Tibial artery (tissue), 4 donors: ENCODE measurements around the gene FHOD3.

Experiments used
- DNase-seq, 2 donors: peaks; one replicate each; pipeline ENCODE4 v3.0.0-alpha.2; 2019
- H3K27ac ChIP-seq, 2 donors: fragments of 200-600 bp; sonication (generic) in 1 of 2; 1 replicate in 1 of 2; 2 replicates in 1 of 2; pipeline ENCODE4 v1.5.1; 2018 to 2019; ENCODE audit warnings: mild to moderate bottlenecking in 1 of 2
- H3K27me3 ChIP-seq, 2 donors: fragments of 200-600 bp; sonication (generic) in 1 of 2; one replicate each; pipeline versions ENCODE4 v1.5.1 to v1.6.0; 2016 to 2019
- H3K36me3 ChIP-seq, 3 donors: fragments of 200-600 bp; sonication (generic) in 2 of 3; one replicate each; pipeline ENCODE4 v1.5.1; 2016 to 2019; ENCODE audit warnings: mild to moderate bottlenecking in 2 of 3
- H3K4me1 ChIP-seq, 4 donors: fragments of 200-600 bp; sonication (generic) in 2 of 4; 1 replicate in 3 of 4; 2 replicates in 1 of 4; pipeline ENCODE4 v1.5.1; 2016 to 2019
- H3K4me3 ChIP-seq, 2 donors: fragments of 200-600 bp; sonication (generic) in 1 of 2; 1 replicate in 1 of 2; 2 replicates in 1 of 2; pipeline ENCODE4 v1.5.1; 2018 to 2019; ENCODE audit warnings: mild to moderate bottlenecking in 2 of 2
- H3K9me3 ChIP-seq, 3 donors: fragments of 200-600 bp; sonication (generic) in 1 of 3; one replicate each; pipeline ENCODE4 v1.5.1; 2016 to 2019
- intact Hi-C: fragments of 100-400 bp; cut with DNase I; formaldehyde crosslinking; loops from one replicate; pipeline ENCODE4 v1.15.0; 2023; ENCODE audit warnings: low total_unique reads
- TF ChIP-seq, protein P1 (sequence below), 2 experiments: fragments of 200-600 bp in 1 of 2; fragments of 450-650 bp in 1 of 2; IDR thresholded peaks; one replicate each; pipeline ENCODE4 v1.5.1; 2017 to 2019; ENCODE audit warnings: antibody characterized with exemption in 2 of 2, mild to moderate bottlenecking in 1 of 2, moderate library complexity in 1 of 2

FHOD3 gene

GRCh38 chr18:36602071-36602470, 304.6 kb downstream of the FHOD3 start:
- peaks cover 0 to 6% (median 0%) of the 10 kb centered on the region in 4 donors for H3K4me1 ChIP-seq
- H3K4me3 ChIP-seq, result no peak overlapping the region
- intact Hi-C loops, result no loop called here
- DNase-seq, result no peak
- TF ChIP-seq, protein P1, sequence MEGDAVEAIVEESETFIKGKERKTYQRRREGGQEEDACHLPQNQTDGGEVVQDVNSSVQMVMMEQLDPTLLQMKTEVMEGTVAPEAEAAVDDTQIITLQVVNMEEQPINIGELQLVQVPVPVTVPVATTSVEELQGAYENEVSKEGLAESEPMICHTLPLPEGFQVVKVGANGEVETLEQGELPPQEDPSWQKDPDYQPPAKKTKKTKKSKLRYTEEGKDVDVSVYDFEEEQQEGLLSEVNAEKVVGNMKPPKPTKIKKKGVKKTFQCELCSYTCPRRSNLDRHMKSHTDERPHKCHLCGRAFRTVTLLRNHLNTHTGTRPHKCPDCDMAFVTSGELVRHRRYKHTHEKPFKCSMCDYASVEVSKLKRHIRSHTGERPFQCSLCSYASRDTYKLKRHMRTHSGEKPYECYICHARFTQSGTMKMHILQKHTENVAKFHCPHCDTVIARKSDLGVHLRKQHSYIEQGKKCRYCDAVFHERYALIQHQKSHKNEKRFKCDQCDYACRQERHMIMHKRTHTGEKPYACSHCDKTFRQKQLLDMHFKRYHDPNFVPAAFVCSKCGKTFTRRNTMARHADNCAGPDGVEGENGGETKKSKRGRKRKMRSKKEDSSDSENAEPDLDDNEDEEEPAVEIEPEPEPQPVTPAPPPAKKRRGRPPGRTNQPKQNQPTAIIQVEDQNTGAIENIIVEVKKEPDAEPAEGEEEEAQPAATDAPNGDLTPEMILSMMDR (IDR thresholded peaks at IDR 0.05), result no peak
- H3K27me3 ChIP-seq, result no peaks in the 10 kb centered on the region
- no peaks in the 10 kb centered on the region for H3K9me3 ChIP-seq
- H3K27ac ChIP-seq, result no peak overlapping the region
- H3K36me3 ChIP-seq, result peaks cover 0 to 11% (median 11%) of the 10 kb centered on the region in 3 donors

DNA sequence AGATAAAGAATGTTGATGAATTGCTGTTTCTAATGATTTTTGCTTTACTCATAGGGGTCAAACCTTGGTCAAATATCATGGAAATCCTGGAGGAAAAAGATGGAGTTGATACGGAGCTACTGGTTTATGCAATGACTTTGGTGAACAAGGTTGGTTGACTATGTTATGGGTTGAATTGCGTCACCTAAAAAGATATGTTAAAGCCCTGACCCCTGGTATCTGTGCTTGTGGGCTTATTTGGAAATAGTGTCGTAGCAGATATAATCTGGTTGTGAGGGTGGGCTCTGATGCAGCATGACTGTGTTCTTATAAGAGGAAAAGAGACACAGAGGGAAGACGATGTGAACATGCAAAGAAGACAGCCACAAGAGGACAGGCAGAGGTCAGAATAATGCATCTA, 305.1 kb downstream of the FHOD3 start:
- H3K27me3 ChIP-seq, result no peaks in the 10 kb centered on the region
- no peak overlapping the region for H3K27ac ChIP-seq

DNA sequence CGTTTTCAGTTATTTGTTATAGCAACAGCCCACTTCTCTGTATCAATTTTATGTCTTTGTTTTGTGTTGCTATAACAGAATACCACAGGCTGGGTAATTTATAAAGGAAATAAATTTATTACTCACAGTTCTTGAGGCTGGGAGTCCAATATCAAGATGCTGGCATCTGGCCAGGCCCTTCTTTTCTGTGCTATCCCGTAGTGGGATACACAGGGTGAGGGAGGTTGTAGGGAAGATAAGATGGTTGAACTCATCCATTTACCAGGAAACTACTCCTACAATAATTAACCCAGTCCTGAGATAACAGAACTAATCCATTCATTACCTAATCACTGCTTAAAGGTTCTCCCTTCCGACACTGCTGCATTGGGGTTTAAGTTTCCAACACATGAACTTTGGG, 310.6 kb downstream of the FHOD3 start:
- intact Hi-C loops, result no loop called here
- DNase-seq, result no peak
- Histone ChIP-seq H3K27me3 (no peaks in the 10 kb centered on the region), H3K4me3 (no peak overlapping the region), H3K9me3 (no peaks in the 10 kb centered on the region), H3K4me1 (no peaks in the 10 kb centered on the region), H3K27ac (no peak overlapping the region), H3K36me3 (peaks cover 6 to 20% (median 8%) of the 10 kb centered on the region in 3 donors)
- TF ChIP-seq, protein P1 (IDR thresholded peaks at IDR 0.05), result no peak

More for the DNA sequence above, 305.1 kb downstream of the FHOD3 start:
- DNase-seq, result no peak
- Histone ChIP-seq H3K4me1 (peaks cover 0 to 6% (median 0%) of the 10 kb centered on the region in 4 donors), H3K36me3 (peaks cover 0 to 11% (median 11%) of the 10 kb centered on the region in 3 donors), H3K4me3 (no peak overlapping the region), H3K9me3 (no peaks in the 10 kb centered on the region)
- intact Hi-C loops, result no loop called here
- TF ChIP-seq, protein P1 (IDR thresholded peaks at IDR 0.05), result no peak

- no peak overlapping the region for H3K27ac ChIP-seq
- H3K9me3 ChIP-seq, result no peaks in the 10 kb centered on the region
- no peak for DNase-seq
- peaks cover 8 to 23% (median 12%) of the 10 kb centered on the region in 3 donors for H3K36me3 ChIP-seq
- intact Hi-C loops, result no loop called here
- H3K4me1 ChIP-seq, result no peaks in the 10 kb centered on the region
- H3K27me3 ChIP-seq, result no peaks in the 10 kb centered on the region
- TF ChIP-seq, protein P1 (IDR thresholded peaks at IDR 0.05), result no peak
- no peak overlapping the region for H3K4me3 ChIP-seq
These were observed 312.7 kb downstream of the FHOD3 start for GRCh38 chr18:36610258-36610657.

GRCh38 chr18:36610661-36611060, 313.1 kb downstream of the FHOD3 start:
- H3K36me3 ChIP-seq, result peaks cover 8 to 23% (median 12%) of the 10 kb centered on the region in 3 donors
- H3K9me3 ChIP-seq, result no peaks in the 10 kb centered on the region
- no peaks in the 10 kb centered on the region for H3K27me3 ChIP-seq
- no peak overlapping the region for H3K27ac ChIP-seq
- intact Hi-C loops, result no loop called here
- no peak overlapping the region for H3K4me3 ChIP-seq
- no peaks in the 10 kb centered on the region for H3K4me1 ChIP-seq
- no peak for DNase-seq
- TF ChIP-seq, protein P1 (IDR thresholded peaks at IDR 0.05), result no peak

DNA sequence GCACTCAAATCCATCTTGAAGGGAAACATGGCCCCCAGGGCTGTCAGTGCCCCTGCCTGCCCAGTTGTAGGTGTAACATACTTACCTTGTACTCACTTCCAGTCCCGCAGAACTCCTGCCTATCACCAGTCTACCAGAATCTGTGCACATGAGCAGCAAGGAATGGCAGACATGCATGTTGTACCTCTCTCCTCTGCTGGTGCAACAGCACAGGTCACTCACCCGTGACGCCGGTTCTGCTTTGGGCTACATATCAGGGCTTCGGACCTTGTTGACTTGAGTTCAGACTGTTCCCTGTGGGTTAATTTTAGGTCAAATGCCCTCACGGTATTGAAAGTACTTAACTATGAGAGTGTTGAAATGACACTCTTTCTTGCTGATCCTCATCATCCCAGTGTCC, 315.6 kb downstream of the FHOD3 start:
- no peak for DNase-seq
- H3K27me3 ChIP-seq, result no peaks in the 10 kb centered on the region
- H3K27ac ChIP-seq, result no peak overlapping the region
- H3K4me1 ChIP-seq, result no peaks in the 10 kb centered on the region
- H3K9me3 ChIP-seq, result no peaks in the 10 kb centered on the region
- H3K36me3 ChIP-seq, result peaks cover 8 to 23% (median 12%) of the 10 kb centered on the region in 3 donors
- no peak overlapping the region for H3K4me3 ChIP-seq
- intact Hi-C loops, result no loop called here
- TF ChIP-seq, protein P1 (IDR thresholded peaks at IDR 0.05), result no peak
